ENCODE measurements around the gene TRIM66.

The TRIM66 gene

DNA sequence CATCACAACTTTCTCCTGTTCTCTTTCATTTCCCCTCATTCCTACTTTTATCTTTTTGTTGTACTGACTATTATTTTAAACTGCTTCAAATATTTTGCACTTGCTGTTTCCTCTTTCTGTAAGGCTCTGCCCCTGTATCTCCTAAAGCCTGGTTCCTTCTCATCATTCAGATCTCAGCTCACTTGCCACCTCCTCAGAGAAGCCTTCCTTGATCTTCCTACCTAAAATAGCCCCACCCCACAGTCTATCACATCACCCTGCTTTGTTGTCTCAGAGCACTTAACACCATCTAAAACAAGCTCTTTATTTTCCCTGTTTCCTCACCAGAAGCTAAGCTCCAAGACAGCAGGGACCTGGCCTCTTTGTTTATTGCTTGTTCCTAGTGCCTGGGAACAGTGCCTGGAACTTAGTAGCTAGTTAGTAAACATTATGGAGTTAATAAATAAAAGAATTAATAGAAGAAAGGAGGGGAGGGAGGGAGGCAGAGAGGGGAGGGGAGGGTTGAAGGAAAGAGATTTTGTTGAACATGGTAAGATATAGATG, 85.9 kb downstream of the TRIM66 start:
- ATAC-seq (no peak), DNase-seq (ENCODE audit: low spot score in 2 of 2) (no peak)
- no peak overlapping the region for H3K4me3 Mint-ChIP-seq
- H3K36me3 Mint-ChIP-seq, result no peaks in the 10 kb centered on the region
- H3K4me1 Mint-ChIP-seq, result no peaks in the 10 kb centered on the region
- no peaks in the 10 kb centered on the region for H3K9me3 Mint-ChIP-seq
- H3K27ac Mint-ChIP-seq, result no peak overlapping the region

DNA sequence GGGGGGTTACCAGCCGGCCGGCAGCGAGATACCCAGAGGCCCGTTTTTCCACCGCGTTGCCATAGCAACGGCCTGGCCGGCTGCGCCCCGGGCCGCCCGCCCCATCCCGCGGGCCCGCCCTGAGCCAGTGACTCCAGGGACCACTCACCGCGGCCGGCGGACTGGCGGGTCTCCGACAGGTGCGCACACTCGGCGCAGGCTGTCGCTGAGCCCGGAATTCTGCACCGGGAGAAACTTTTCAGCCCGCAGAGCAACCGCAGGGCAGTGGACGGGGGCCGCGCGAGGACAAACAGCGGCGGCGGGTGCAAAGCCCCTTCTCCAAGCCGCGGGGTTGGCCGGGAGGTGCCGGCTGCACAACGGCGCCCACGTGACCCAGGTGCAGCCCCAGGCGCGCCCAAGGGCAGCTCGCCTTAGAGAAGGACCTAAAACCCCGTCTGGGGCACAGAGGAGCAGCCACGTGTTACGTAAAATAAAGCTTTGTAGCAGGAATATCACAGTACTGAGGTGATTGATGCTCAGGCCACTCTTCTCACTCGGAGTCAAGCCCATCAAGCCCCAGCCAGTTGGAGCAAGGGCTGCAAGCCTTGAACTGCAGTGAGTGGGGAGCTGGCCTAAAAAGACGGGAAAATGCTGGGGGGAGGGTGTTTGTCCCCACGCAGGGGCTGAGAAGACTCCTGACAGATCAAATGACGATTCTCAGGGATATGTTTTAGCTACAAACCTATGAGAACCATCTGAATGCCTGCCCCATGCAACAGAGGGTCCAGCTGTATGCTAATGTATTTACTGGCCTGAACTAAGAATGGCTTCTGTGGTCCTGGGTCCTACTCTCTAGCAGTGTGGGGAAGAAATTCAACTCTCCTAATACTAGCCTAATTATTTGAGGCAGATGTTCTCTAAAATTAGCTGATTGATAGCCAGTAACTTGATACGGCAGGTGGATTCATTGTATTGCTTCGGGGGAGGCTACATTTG, 88.2 kb downstream of the TRIM66 start, which contains the start of gene STK33:
Gene STK33, minus strand, starts transcription at position 294 of the 975 bp plus-strand sequence. CDS start 119,323 bp downstream, outside the sequence.
- no peaks in the 10 kb centered on the region for H3K9me3 Mint-ChIP-seq
- H3K36me3 Mint-ChIP-seq, result no peaks in the 10 kb centered on the region
- peak within 1 kb of the TSS; percentile 50 for H3K4me3 Mint-ChIP-seq
- peak; percentile 89 for ATAC-seq
- no peak within 1 kb of the TSS for H3K27ac Mint-ChIP-seq
- no peaks in the 10 kb centered on the region for H3K4me1 Mint-ChIP-seq
- DNase-seq (ENCODE audit: low spot score in 2 of 2), result peak in 1 of 2 donors; percentile 59

DNA sequence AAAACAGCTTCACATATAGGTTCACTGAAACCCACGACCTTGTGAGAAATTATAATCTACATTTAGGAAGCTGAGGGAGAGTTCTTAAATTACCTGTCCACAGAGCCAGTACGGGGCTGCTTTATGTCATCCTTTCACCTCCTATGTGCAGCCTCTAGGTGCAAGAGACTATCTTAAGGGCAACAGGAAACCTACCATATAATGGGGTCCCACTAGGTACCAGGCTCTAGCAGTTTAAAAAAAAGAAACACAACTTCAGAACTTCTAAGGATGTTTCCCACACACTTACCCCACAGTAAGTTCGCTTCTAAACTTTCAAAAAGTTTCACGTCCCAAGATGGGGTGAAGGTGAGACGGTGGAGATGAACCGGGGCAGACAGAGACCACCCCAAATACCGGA, 89.0 kb downstream of the TRIM66 start:
- Mint-ChIP-seq H3K4me3 (peak overlapping the region; percentile 50), H3K27ac (no peak overlapping the region), H3K4me1 (no peaks in the 10 kb centered on the region), H3K36me3 (no peaks in the 10 kb centered on the region), H3K9me3 (no peaks in the 10 kb centered on the region)
- ATAC-seq, result peak; percentile 24
- DNase-seq (ENCODE audit: low spot score in 2 of 2), result no peak

DNA sequence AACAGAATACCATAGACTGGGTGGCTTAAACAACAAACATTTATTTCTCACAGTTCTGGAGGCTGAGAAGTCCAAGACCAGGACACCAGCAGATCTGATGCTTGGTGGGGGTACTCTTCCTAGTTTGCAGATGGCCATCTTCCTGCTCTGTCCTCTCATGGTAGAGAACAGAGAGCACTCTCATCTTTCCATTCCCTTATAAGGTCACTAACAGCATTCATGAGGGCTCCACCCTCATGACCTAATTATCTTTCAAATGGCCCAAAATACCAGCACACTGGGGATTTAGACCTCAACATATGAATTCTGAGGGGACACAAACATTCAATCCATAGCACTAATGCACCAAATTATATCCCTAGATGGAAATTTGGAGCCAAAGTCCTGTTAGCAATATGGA, 94.5 kb downstream of the TRIM66 start:
- Mint-ChIP-seq H3K9me3 (peaks cover 3% of the 10 kb centered on the region), H3K4me1 (no peaks in the 10 kb centered on the region), H3K27ac (no peak overlapping the region), H3K4me3 (no peak overlapping the region), H3K36me3 (no peaks in the 10 kb centered on the region)
- DNase-seq (ENCODE audit: low spot score in 2 of 2) (no peak), ATAC-seq (no peak)

DNA sequence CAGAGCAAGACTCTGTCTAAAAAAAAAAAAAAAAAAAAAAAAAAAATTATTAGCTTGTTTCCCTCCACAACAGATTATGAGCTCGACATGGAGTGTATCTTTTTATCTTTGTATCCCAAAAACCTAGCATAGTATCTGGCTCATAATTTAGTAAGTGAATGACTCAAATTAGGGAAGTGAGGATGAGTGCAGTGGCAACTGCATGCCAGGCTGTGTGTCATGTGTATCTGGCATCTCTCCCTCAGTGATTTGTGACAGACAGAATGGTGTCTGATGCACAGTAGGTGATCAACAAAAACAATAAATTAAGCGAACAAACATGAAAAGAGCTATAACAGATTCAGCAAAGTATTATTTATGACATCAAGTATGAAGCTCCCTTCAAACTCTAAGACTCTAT, 95.7 kb downstream of the TRIM66 start:
- ATAC-seq (no peak), DNase-seq (ENCODE audit: low spot score in 2 of 2) (no peak)
- no peaks in the 10 kb centered on the region for H3K36me3 Mint-ChIP-seq
- no peaks in the 10 kb centered on the region for H3K4me1 Mint-ChIP-seq
- H3K4me3 Mint-ChIP-seq, result no peak overlapping the region
- peaks cover 3% of the 10 kb centered on the region for H3K9me3 Mint-ChIP-seq
- no peak overlapping the region for H3K27ac Mint-ChIP-seq

DNA sequence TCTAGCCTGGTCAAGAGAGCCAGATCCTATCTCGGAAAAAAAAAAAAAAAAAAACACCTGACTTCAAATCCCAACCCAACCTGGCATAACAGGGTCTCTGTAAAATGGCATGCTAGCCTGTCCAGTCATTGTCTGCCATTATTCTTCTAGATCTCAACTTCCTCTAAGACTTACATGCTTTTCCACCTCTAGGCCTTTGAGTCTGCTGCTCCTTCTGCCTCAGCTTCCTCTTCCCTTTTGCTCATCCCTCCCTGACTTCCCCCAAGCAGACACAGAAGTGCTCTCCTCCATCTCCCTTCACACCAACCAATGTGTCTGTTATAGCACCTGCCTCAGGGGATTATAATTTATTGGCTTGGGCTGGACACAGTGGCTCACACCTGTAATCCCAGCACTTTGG, 96.3 kb downstream of the TRIM66 start:
- Mint-ChIP-seq H3K4me3 (no peak overlapping the region), H3K36me3 (no peaks in the 10 kb centered on the region), H3K4me1 (no peaks in the 10 kb centered on the region), H3K27ac (no peak overlapping the region), H3K9me3 (peaks cover 3% of the 10 kb centered on the region)
- no peak for DNase-seq (ENCODE audit: low spot score in 2 of 2)
- no peak for ATAC-seq

DNA sequence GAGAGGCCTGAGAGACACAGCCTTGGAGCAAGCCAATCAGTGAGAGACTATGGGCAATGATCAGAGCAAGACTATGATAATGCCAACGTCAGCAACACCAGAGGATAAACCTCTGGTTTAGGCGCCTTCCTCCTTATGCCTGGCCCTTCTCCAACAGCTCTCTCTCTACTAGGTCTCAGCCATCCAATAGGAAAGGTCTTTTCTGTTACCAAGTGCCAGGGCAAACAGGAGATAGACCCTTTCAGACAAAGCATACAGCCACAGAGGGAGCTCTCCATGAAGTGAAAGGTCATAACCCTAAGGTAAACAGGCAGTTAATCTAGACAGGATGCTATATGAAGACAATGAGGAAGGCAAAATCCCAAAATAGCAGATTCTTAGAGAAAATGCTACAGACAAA, 98.0 kb downstream of the TRIM66 start:
- Mint-ChIP-seq H3K4me3 (no peak overlapping the region), H3K4me1 (no peaks in the 10 kb centered on the region), H3K9me3 (peaks cover 3% of the 10 kb centered on the region), H3K27ac (no peak overlapping the region), H3K36me3 (no peaks in the 10 kb centered on the region)
- DNase-seq (ENCODE audit: low spot score in 2 of 2) (no peak), ATAC-seq (no peak)

DNA sequence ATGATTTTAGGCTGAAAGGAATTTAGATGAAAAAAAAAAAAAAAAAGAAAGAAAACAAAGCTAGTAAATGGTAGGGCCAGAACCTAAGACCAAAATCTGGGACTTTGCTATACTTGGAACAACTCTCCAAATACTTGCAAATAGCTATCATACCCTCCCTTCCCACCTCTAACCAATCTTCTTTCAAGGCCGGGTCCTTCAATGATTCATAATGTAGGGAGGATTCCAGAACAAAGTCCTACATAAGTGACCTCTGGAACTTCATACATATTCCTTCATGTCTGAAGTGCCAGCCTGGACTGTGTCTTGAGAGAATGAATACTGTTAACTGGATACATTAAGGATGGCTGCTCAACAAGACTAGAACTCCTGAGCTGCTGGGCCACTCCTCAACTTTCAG, 98.4 kb downstream of the TRIM66 start:
- peaks cover 3% of the 10 kb centered on the region for H3K9me3 Mint-ChIP-seq
- no peaks in the 10 kb centered on the region for H3K36me3 Mint-ChIP-seq
- no peak for ATAC-seq
- no peak for DNase-seq (ENCODE audit: low spot score in 2 of 2)
- H3K4me1 Mint-ChIP-seq, result no peaks in the 10 kb centered on the region
- no peak overlapping the region for H3K4me3 Mint-ChIP-seq
- no peak overlapping the region for H3K27ac Mint-ChIP-seq

DNA sequence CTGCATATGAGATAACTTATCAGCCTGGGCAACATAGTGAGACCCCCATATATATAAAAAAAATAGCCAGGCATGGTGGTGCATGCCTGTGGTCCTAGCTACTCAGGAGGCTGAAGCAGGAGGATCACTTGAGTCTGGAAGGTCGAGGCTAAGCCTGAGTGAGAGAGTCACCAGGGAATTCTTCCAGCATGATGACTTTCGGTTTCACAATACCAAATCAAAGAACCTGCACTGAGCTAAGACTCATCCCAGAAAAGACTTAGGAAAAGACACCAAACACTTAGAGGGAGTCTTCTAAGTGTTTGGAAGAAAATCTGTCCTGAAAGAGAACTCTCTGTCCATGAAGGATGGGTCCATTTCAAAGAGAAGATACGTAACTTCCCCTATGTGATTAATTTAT, 101.2 kb downstream of the TRIM66 start:
- no peak for ATAC-seq
- DNase-seq (ENCODE audit: low spot score in 2 of 2), result no peak
- Mint-ChIP-seq H3K4me3 (no peak overlapping the region), H3K4me1 (no peaks in the 10 kb centered on the region), H3K36me3 (no peaks in the 10 kb centered on the region), H3K27ac (no peak overlapping the region), H3K9me3 (no peaks in the 10 kb centered on the region)

DNA sequence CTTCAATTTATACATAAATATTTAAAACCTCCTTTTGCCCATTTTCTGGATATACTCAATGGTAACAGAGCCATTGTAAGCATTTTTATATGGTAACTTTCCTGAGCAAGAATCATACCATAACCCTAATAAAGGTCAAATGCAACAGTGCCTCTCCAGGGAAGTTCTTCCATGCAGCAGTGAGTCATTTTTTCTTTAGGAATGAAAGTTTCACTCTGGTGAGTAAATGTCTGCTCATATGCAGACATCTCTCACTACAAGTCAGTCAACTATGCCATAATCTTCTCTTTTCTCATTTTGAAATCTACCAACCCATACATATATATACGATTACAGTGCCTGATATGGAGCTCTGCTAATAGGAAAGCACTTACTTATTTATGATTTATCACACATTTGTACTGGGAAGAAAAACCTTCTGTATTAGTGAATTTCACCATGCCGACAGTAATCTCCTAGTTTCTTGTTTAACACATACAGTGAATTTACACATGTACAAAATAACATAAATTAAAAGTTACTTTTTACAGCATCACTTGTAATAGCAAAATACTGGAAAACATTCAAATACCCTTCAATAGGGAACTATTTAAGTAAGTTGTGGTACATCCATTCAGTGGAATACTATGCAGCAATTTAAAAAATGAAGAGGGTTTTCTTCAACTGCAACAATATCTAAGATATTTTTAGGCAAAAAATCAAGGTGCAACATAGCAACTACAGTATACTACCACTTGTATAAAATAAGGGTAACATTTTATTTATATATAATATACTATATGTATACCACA, 104.5 kb downstream of the TRIM66 start:
- Mint-ChIP-seq H3K27ac (no peak overlapping the region), H3K36me3 (no peaks in the 10 kb centered on the region), H3K4me3 (no peak overlapping the region), H3K9me3 (no peaks in the 10 kb centered on the region), H3K4me1 (no peaks in the 10 kb centered on the region)
- ATAC-seq (no peak), DNase-seq (ENCODE audit: low spot score in 2 of 2) (no peak)

DNA sequence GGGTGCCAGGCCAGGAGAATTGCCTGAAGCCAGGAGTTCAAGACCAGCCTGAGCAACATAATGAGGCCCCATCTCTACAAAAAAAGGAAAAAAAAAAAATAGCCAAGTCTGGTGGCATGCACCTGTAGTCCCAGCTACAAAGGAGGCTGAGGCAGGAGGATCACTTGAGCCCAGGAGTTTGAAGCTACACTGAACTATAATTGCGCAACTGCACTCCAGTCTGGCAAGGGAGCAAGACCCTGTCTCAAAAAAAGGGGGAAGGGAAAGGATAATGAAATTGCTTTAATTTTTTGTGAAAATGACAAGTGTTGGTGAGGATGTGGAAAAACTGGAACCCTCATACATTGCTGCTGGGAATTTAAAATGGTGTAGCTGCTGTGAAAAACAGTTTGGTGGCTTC, 107.7 kb downstream of the TRIM66 start:
- Mint-ChIP-seq H3K4me1 (no peaks in the 10 kb centered on the region), H3K9me3 (no peaks in the 10 kb centered on the region), H3K4me3 (no peak overlapping the region), H3K27ac (no peak overlapping the region), H3K36me3 (no peaks in the 10 kb centered on the region)
- DNase-seq (ENCODE audit: low spot score in 2 of 2), result no peak
- ATAC-seq, result no peak

DNA sequence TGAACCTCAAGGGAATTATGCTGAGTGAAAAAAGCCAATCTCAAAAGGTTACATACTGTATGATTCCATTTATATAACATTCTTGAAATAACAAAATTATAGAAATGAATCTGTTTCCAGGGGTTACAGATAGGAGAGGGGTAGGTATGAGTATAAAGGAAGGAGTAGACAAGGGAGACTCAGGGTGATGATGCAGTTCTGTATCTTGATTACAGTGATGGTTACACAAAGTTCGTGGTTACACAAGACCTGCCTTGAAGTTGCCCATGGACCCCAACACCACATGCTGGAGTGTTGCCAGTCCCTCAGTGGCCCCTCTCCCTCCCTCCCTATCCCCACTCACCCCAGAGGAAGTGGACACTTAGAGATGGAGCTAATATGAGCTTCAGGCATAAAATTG, 108.7 kb downstream of the TRIM66 start:
- H3K4me3 Mint-ChIP-seq, result no peak overlapping the region
- peak; percentile 62 for ATAC-seq
- H3K9me3 Mint-ChIP-seq, result no peaks in the 10 kb centered on the region
- no peak for DNase-seq (ENCODE audit: low spot score in 2 of 2)
- H3K27ac Mint-ChIP-seq, result no peak overlapping the region
- H3K4me1 Mint-ChIP-seq, result no peaks in the 10 kb centered on the region
- no peaks in the 10 kb centered on the region for H3K36me3 Mint-ChIP-seq

DNA sequence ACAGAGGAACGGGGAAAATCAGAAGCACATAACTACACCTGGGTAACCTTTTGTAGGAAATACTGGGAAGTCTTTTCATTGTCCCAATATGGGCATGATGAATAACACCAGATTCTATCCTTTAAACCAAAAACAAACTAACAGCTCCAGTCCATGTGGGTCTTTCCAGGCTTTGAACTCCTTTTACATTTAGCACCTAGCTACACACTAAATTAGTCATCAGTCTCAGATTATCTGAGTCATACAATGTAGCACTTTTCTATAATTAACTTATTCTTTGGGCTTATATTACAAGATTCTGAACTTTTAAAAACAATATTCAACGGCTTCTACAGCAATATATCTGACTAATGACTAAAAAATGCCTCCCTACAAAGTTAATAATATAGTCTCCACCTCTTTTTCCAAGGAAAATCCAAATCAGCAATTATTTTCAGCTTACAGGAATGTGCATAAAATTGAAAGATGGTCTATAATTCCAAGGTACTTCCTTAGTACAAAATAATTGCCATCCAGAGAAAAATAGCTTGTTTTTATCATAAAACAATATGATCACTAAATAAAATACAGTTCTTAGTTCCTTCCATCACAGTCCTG, 114.8 kb downstream of the TRIM66 start:
- H3K27ac Mint-ChIP-seq, result no peak overlapping the region
- ATAC-seq, result no peak
- no peak for DNase-seq (ENCODE audit: low spot score in 2 of 2)
- H3K9me3 Mint-ChIP-seq, result no peaks in the 10 kb centered on the region
- no peaks in the 10 kb centered on the region for H3K36me3 Mint-ChIP-seq
- no peak overlapping the region for H3K4me3 Mint-ChIP-seq
- no peaks in the 10 kb centered on the region for H3K4me1 Mint-ChIP-seq

DNA sequence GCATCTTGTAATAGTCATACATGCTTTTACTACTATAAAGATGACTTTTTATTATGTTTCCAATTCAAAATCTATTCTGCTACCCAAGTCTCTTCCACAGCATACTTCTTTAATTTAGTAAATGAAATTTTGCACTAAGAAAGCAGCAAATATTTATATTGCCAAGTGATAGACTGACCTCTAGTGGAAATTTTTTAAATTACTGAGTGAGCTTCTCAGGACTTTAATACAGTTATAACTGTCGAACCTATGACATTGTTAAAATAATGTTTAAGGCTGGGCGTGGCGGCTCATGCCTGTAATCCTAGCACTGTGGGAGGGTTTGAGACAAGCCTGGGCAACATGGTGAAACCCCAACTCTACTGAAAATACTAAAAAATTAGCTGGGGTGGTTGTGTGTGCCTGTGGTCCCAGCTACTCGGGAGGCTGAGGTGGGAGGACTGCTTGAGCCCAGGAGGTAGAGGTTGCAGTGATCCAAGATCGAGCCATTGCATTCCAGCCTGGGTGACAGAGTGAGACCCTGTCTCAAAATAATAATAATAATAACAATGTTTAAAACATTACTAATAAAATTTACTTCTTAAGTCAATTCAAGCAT, 115.8 kb downstream of the TRIM66 start:
- H3K9me3 Mint-ChIP-seq, result no peaks in the 10 kb centered on the region
- H3K36me3 Mint-ChIP-seq, result no peaks in the 10 kb centered on the region
- ATAC-seq (no peak), DNase-seq (ENCODE audit: low spot score in 2 of 2) (no peak)
- no peak overlapping the region for H3K27ac Mint-ChIP-seq
- H3K4me1 Mint-ChIP-seq, result no peaks in the 10 kb centered on the region
- H3K4me3 Mint-ChIP-seq, result no peak overlapping the region

DNA sequence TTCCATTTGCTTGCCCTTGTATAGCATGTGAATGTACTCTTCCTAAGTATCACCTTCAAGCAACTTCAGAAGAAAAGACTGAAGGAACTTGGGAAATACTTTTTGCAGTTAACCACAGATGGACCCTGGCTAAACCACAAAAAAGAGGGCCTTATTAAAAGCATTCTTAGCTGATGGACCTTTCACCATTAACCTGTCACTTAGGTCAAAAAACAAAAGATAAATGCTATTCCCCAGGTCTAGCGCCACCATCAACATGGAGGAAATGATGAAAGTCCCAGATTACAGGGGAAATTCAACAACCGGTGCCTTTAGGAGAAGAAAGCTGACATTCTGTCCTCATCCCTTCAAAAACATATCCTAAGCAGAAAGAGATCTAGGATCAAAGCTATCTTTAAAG, 117.9 kb downstream of the TRIM66 start:
- DNase-seq (ENCODE audit: low spot score in 2 of 2), result no peak
- no peaks in the 10 kb centered on the region for H3K36me3 Mint-ChIP-seq
- no peak overlapping the region for H3K4me3 Mint-ChIP-seq
- no peaks in the 10 kb centered on the region for H3K4me1 Mint-ChIP-seq
- no peak overlapping the region for H3K27ac Mint-ChIP-seq
- H3K9me3 Mint-ChIP-seq, result peaks cover 3% of the 10 kb centered on the region
- ATAC-seq, result no peak

Measured in stimulated activated effector memory CD8-positive, alpha-beta T cell treated with anti-CD3 and anti-CD28 coated beads, Interleukin-12 subunit alpha, Interleukin-12 subunit beta, amount 100 ng/mL, for 72 hours (primary cell).